Retina (tissue), 1 donor: ENCODE results near the gene TRAFD1.
A peak's percentile ranks its signal among the peaks of the same experiment; 100 is the strongest.
"Not testable (repeated sequence)": the region's sequence is repeated elsewhere in the genome, so short reads cannot be mapped to it uniquely, and the experiment has no call there.

ENCODE experiments used
- DNase-seq: peaks from one replicate; pipeline ENCODE4 v3.0.0-alpha.2; 2016

The TRAFD1 gene

GRCh38 chr12:112125250-112125999, at the start of gene TRAFD1:
Gene TRAFD1, plus strand, starts transcription at chr12:112125560. Its CDS starts 4,963 bp downstream, at chr12:112130523.
- DNase-seq = peak; percentile 98

GRCh38 chr12:112087055-112087850, 38.1 kb upstream of the TRAFD1 start:
- DNase-seq = no peak

GRCh38 chr12:112087851-112088250, 37.5 kb upstream of the TRAFD1 start:
- DNase-seq = no peak

GRCh38 chr12:112091563-112091962, 33.8 kb upstream of the TRAFD1 start:
- DNase-seq = no peak

GRCh38 chr12:112096070-112096469, 29.3 kb upstream of the TRAFD1 start:
- DNase-seq = no peak

GRCh38 chr12:112096667-112097066, 28.7 kb upstream of the TRAFD1 start:
- no peak for DNase-seq

GRCh38 chr12:112097641-112098040, 27.7 kb upstream of the TRAFD1 start:
- DNase-seq = no peak

GRCh38 chr12:112100500-112100899, 24.9 kb upstream of the TRAFD1 start:
- DNase-seq = not testable (repeated sequence)

- no peak for DNase-seq
Observed at GRCh38 chr12:112102127-112102526, 23.2 kb upstream of the TRAFD1 start.

- DNase-seq = not testable (repeated sequence)
Observed at GRCh38 chr12:112102746-112103145, 22.6 kb upstream of the TRAFD1 start.

GRCh38 chr12:112103758-112104503, 21.4 kb upstream of the TRAFD1 start:
- no peak for DNase-seq

- no peak for DNase-seq
Observed at GRCh38 chr12:112105891-112106290, 19.5 kb upstream of the TRAFD1 start.

- no peak for DNase-seq
Observed at GRCh38 chr12:112107306-112108201, 17.8 kb upstream of the TRAFD1 start.

GRCh38 chr12:112108202-112109079, 16.9 kb upstream of the TRAFD1 start, which contains the start of gene NAA25:
Gene NAA25, minus strand, starts transcription at chr12:112108783. Its CDS starts 10 bp downstream, at chr12:112108773.
- DNase-seq = peak; percentile 91

- DNase-seq = not testable (repeated sequence)
Observed at GRCh38 chr12:112110787-112111662, 14.3 kb upstream of the TRAFD1 start.

- no peak for DNase-seq
Observed at GRCh38 chr12:112111931-112112330, 13.4 kb upstream of the TRAFD1 start.

- no peak for DNase-seq
Observed at GRCh38 chr12:112112409-112113133, 12.8 kb upstream of the TRAFD1 start.

- DNase-seq = no peak
Observed at GRCh38 chr12:112115259-112116045, 9.9 kb upstream of the TRAFD1 start.
